ENCODE data around the gene PSD.

The PSD gene

DNA sequence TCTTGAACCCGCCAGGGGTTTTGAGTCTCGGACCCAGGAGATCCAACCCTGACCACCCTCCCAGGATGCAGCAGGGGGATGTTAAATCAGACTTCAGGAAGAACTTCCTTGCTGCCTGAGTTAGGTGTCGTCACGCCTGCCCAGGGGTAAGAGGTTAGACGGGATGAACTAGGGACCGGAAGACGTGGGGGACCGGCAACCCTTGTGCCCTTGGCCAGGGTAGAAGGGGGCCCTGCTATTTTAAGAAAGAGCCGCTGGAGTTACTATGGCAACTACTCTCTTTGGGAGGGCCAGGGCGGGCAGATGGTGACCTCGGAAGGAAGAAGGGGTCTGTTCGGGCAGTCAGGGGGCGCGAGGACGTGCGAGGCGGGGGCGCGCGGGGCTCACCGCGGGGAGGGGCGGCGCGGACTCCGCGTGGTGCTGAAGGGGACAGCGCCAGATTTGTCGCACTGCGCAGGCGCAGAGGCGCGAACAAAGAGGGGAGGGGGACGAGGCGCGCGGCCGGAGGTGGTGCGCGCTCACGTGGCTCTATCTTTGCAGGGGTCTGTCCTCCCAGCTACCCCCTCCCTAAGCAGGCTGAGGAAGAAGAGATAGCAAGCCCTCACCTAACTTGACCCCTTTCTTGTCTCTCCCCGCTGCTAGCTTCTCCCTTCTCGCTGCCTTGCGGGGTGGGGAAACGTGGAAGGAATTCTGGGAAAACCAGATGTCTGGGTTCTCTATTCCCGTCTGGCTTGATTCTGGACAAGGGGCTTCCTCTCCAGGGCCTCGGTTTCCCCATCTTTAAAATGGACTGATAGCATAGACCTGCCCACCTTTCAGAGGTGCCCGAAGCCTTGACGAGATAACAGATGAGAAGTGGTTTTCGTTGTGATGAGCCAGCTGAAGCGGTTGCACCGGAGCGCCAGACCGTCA lies 940 bp upstream of the PSD start:
- DNase-seq: peak; percentile 56

DNA sequence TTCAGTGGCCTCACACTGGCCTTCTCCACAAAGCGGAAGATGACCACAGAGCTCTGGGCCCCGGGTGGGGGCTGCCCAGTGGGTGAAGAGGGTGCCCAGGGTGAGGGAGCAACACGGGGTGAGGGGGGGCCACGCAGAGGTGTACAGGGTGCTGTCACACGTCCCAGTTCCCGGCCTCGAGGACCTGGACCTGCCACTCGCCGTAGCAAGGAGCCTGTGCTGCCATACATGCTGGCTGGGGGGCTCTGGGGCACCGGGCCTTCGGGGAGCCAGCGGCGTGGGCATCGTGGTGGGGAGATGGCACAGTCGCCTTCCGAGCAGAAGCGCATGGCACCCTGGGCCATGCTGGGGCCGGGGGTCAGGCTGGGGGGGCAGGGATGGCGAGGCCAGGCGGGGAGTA lies 1.9 kb downstream of the PSD start:
- DNase-seq: no peak

DNA sequence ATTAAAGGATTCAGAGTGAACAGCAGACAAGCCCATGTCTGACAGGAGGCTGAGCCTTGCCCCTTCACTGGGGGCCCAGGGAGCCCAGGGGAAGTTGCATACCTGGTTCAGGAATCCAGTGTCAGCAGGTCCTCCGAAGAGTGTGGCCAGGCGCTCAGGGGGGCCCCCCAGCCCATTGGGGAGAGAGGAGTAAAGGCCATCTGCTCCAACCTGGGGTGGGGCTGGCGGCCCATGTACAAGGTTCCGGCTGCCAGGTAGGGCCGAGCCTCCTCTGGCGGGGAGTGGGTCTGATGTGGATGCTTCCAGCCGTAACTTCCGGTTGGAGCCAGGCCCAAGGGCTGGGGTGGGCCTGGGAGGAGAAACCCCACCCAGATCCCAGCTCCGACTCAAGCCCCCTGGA lies 2.3 kb downstream of the PSD start:
- DNase-seq: no peak

DNA sequence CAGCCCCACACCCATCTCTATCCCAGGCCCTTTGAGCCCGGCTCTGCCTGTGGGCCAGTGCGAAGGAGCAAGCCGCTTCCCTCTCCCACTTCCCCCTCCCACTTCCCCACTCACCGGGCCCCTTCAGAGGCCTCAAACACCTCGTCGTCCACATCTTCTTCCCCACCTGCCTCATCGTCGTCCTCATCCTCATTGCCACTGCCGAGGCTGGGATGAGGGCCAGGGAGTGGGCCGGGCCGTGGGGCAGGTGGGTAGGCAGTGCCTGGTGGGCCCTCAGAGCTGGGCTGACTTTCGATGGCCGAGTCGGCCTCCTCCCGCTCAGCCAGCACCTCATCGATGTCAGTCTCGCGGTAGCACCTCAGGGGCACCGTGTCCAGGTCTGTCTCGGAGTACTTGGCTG lies 3.8 kb downstream of the PSD start:
- no peak for DNase-seq

DNA sequence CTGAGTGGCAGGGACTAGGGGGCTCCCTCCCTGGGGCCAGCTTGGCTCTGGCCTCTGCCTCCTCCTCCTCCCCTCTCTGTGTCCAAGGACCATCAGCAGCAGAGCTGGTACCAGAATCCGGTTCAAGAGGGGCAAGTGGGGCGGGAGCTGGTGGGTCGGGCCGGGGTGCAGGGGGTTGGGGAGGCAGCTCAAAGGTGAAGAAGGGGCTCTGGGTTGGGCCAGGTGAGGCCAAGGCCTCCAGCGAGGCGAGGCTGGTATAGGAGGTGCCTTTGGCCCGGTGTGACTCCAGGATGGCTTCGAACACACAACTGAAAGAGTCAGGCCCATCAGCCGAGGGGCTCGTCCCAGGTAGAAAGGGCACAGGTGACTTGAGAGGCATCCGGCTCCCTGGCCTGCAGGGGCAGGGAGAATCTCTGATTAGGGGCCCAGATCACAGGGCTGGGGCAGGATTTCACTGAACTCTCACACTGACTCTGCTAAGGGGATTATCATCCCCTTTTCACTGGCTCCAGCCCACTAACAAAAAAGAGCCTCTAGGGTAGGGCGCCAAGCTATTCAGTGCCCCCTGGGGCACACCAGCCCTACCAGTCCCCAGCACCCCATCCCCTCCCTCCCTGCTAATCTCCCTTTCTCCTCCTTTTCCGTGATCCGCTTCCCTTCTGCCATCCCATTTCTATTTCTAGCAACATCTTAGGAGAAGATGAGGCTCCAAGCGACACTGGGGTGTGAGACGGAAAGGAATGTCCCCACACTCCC lies 4.6 kb downstream of the PSD start:
- no peak for DNase-seq

DNA sequence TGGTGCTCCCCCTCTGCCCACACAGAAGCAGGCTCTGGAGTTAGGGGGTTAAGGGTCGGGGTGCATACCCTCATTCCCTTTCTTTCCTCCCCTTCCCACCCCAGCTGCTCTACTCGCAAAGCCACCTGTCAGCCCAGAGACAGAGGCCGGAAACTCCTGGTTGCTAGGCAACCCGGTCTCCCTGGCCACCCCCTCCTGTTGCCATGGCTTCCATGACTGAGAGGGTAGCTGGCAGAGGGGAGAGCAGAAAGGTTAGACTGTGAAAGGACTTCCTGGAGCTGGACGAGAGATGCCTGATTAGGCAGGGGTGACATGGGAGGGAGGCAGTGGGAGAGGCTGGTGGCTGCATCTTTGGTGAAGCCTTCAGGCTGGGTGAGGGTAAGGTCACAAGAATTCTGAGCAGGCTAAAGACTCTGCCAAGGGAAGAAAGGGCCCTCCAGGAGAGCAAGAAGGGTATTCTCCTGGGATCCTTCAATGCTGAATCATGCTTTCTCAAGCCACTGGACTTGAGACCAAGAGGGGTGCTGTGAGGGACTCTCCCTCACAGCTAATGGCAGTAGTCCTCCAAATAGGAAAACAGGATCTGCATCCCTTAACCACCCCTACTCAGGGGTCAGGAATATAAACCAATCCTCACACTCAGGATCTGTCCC lies 5.4 kb downstream of the PSD start:
- DNase-seq: peak; percentile 54

DNA sequence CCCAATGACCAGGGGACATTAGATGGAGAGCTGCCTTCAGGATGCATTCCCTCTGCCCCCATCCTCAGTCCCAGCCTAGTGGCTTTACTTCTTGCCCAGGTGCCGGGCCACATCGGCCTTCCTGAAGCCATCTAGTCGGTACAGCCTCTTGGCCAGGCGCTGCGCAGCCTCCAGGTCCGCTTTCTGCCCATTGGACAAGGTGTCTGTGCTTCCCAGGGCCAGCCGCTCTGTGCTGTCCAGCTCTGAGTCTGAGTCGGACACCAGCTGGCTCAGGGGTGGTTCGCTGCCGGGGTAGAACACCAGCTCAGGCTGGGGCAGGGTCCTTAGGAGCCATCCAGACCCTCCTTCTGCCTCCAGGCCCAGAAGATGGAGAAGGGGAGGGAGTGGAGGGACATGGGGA lies 6.3 kb downstream of the PSD start:
- DNase-seq: no peak

DNA sequence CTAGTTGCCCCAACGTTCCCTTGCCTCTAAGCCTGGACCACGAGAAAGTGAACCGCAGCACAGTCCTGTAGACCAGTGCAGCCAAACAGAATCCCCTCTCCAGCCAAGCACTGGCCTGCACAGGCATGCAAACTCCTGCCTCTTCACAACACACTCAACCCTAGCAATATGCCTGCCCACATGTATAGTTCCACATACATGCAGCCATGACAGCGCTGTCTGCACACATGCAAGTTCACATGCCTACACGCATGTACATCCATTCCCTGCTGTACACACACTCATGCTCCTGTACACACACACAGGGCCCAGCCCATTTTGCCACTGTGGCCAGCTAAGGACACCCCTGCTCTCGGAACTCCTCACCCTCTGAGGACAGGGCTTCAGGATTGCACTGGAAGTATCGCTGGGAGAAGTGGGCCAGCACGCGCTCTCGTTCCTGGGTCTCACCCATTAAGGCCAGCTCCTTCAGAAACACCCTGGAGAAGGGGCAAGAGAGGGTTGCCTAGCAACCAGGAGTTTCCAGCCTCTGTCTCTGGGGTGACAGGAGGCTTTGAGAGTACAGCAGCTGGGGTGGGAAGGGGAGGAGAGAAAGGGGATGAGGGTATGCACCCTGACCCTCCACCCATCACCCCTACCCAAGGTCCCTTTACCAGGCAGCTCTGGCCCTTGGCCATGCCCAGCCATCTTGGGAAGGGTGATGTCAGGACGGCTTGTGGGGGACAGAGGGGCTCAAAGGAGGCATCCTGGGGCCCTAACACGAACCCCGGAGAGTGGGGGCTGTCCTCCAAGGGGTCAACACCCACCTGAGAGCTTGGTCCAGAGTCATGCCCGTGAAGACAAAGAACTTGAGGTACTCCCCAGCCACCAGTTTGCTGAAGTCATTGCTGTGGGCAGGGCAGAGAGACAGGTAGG lies 7.0 kb downstream of the PSD start:
- no peak for DNase-seq

DNA sequence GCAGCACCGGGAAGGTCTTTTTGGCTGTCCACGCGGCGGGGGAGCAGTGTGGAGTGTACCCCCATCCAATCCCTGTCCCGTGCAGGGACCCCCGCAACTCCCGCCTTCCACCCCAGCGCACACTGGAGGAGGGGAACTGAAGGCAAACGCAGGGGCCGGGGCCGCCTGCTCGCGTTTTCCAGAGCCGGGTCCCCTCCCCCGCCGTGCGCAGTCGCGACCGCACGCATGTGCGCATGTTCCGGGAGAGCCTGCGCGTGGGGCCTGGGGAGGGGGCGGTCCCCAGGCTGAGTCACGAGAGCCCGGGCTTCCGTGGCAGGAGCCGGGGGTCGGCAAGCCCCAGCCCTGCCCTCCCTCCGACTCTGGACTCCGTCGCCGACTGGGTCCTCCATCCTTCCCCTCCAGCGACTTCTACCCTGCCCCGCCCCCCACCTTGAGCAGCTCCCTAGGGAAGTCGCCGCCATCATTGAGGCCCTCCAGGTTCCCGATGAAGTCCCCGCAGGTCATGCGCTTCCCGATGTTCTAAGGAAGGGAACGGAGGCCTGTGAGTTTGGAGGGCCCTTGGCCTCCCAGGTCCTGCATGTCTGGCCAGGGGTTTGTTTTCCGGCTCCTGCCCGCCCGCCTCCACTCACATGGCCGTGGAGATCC lies 8.0 kb downstream of the PSD start:
- DNase-seq: no peak

DNA sequence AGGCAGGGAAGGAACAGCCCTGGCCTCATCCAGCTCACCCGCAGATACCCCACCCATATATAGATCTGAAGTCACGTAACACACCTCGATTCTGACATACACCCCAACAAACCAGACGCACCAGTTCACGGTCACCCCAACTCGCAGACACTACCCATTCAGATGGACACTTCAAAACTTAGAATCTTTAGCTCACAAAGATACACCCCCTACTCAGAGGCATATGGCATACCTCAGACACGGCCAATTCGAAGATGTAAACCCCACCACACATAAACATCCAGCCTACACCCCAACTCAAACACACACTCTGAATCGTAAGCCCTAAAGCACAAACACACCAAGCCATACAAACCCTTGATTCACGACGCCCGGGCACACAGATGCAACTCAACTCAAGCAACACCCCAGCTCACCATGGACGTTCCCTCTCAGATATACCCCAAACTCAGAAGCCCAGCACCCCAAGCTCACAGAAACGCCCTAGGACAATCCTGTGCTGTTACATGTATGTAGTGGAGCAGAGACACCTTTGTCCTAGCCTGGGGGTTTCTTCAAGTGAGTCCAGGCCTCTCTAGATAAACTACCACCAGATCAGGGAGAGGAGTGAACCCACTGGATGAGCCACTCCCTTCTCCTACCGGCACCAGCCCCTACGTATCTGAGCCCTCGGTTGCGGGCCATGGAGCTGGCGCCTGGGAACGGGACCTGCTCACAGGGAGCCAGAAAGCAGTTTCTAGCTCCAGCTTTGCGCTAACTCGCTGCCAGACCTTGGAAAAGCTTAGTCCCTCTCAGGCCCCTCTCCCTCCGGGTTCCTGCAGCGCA lies 8.8 kb downstream of the PSD start:
- no peak for DNase-seq

DNA sequence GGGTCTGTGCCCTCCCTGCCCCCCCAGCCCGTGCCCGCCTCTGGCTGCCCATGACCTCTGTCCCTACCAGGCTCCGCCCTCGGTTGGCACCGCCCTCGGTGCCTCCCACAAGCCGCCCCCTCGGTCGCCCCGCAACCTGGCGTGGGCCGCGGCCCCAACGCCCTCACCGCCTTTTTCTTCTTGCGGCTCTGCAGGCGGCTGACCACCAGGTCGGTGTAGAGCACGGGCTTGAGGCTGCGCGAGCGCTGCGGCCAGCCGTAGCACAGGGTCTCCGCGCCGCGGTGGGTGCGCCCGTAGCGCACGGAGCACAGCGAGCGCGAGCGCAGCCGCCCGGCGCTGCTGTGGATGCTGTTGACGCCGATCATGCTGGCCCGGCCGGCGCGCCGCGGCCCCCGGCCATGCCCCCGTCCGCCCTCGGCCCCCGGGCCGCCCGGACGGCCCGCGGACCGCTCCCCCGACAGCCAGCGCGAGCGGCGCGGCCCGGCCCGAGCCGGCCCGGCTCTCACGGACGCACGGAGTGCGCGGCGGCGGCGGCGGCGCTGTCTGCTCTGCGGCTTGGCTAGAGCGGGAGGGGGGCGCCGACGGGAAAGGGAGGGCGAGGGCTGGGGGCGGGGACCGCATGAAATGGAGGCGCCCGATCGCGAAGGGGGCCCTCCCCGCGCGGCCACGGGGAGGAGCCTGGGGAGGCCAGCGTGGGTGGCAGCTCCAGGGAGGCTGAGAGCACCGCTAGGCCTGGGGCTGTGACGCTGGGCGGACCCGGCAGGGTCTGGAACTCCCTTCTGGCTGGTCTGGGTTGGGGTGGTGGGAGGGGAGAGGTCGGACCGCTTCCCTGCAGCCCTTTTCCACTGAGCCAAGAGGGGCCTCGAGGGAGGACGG lies 9.6 kb downstream of the PSD start:
- no peak for DNase-seq

DNA sequence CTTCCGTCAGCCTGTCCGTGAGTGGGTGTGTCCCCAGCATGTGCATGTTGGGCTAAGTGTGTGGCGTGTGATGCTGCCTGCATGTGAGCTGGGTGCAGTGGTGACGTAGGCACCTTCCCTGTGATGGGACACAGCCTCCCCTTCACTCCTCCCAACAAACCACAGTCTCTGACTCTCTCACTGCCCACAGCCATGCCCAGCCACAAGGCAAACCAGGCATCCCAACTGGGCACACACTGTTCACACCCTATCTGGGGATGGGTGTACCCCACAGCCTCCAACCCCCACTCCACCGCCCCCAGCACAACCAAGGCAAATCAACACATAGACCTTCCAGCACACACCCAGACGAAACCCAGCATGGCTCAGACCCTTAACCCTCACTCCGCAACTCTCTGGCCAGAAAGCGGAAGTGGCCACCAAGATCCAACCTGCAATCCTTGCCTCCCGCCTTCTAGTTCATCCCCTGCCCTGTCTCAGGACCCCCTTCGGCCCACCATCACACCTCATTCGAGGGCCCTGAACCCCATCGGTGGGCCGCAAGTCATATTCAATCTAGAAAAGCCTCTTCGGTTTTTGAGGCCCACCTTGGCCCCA lies 10.4 kb downstream of the PSD start:
- no peak for DNase-seq

DNA sequence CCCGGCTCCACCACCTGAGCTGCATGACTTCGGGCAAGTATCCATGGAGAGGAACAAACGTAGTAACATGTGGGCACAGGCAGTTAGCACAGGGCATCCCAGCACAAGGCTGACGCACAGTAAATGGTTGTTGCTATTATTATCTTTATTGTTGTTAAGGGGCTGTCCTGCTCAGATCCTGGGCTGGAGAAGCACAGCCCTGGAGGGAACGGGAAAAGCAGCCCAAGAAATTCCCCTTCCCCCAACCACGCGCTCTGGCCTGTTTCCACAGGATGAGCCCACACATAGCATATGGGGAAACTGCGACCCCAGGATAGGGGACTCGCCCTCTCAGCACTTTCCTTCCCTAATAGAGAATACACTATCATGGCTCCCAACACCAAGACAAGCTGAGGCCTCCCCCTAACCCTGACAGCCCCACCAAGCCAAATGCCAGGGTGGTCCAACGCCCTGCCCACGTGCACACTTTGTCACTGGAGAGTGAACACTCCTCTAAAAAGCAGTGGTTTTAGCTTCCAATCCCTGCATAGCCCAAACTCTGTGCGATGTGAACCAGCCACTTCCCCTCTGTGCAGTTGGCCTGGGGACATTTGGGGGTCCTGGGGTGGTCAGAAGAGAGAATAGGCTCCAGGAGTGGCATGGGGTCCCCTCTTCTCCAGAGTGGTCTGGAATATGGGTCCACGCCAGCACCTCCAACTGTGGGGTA lies 11.0 kb downstream of the PSD start:
- DNase-seq: no peak

DNA sequence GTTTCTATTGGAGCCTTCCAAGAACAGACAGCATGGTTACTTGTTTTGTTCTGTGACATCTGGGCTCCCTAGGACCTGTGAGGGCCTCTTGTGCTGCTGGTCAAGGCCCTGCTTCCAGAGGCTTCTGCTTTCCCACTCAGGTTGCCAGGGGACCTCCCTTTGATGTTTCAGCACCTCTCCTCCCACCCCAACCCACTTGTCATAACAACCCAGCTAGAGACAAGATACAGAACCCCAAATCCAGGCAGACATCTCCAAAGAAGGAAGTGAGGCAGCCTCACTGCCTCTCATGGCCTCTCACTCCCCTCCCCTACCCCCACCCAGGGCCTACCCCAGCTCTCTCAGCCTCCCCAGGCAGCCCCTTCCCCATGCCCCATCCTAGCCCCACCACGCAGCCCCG lies 11.8 kb downstream of the PSD start:
- no peak for DNase-seq

DNA sequence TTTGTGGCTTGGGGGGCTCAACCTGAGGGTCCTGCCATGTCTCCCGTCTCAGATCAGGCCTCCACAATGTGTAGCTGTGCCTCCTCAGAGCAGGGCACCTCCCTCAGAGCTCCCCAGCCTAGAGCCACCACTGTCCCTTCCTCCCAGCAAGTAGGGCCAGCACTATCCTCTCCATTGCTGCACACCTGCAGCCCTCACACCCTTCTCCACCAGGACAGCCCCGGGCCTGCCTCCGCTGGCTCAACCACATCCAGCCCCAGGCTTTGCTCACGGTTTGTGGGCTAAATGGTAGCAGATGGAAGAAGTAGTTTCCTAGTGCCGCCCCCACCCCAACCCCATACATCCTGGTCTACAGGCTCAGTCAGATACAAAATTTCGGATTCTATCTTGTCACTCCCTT lies 13.0 kb downstream of the PSD start:
- no peak for DNase-seq

DNA sequence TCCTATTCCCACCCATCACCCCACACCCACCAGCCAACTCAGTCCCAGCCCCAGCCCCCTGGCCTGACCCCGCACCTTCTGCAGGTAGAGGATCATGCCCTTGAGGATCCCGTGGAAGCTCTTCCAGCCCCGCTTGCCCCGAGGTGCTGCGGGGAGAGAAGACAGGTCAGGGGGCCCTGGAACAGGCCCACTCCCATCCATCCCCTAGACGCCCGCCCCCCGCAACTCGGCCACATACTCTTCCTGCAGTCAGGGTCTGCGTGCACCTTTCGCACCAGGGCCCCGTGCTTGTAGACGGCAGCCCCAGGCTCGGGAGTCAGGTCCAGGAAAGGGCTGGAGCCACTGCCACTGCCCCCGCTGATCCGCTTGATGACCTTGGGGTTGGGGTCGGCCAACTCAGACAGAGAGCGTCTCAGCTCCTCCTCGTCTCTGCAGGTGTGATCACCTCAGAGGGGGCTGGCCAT lies 13.4 kb downstream of the PSD start:
- DNase-seq: no peak

DNA sequence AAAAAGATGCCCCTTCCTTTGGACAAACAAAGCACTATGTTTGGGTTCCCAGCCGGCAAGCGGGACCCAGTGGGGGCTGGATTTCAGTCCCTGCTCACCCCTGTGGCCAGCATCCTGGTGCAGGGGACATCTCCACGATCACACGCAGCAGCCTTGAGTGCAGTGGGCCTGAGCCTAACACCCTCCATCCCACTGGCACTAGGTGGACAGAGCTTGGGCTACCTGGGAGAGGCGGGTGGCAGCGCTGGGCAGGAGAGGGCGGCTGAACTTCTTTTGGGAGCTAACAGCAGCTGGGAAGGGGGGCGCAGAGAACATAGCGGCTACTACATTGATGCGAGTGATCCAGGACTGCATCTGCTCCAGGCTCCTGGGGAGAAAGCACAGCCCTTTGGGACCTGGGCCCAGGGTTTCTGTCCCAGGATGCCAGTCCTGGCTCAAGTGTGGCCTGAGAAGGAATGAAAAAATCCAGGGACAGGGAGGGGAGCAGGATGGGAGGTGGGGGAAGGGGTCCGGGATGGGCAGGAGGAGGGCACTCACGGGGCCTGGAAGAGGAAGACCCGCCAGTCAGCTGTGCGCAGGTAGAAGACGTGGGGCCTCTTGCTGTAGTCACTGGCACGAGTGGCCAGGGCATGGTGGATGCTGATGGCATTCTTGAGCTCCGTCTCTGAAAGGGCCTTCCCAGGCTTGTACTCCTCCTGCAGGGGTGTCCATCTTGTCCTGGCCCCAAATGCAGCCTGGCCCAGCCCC lies 14.1 kb downstream of the PSD start:
- no peak for DNase-seq

DNA sequence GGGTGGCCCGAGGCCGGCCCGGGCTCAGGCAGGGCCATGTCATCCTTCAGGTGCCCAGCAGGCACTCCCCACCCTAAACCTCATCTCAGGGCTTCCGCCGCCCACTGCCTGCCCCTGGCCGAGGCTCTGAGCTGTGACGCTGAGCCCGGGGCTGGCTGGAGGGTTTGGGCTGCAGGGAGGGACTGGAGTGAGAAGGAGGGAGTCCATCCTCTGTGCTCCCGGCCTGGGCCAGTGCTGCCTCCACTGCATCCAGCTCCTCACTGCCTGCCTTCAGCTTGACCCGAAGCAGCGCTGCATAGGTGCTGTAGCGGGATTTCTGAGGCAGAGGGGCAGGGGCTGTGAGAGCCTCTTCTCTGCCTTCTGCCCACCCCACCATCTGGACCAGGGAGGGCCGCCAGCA lies 15.5 kb downstream of the PSD start:
- no peak for DNase-seq

All from NCI-H774 (cell line).